Measurements from ENCODE around the gene BFSP2. TPM values are rescaled to one million over a fixed set of nuclear protein-coding genes. Genes with fewer than 3 reads are reported as not detected.

BFSP2 gene
- total and polyA plus RNA-seq, 8 donors: 0.68 to 2.7 (median 1.4) TPM; not detected in 5

DNA sequence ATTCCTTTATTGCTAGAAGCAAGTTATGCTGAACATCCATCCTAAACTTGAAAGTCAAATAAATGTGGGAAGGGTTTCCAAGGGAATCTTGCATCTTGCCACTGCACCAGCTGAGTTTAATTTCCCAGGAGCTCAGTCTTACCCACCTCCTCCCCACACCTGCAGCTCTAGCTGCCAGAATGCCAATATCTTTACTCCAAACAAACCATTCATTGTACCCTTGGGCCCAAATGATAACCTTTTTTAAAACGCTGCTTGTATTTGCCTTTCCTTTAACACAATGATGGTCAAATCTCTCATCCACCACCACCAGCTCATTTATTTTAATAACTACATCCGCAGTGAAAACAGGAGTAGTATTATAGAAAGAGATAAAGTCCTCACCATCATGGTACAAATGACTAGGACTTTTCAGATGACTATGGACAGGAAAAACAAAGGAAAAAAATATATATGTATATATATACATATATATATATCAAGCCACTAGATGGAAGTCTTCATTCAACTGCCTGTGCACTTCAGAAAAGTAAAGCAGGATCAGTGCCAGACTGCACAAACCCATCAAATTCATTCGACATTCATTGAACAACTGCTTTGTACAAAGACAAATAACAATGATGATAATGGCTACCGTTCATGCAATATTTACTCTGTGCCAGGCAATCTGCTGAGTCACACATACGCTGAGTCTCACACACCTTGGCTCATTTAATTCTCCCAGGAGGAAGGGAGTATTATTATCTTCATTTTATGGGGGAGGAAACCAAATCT lies 44.0 kb downstream of the BFSP2 start:
- TF ChIP-seq EP300 (IDR thresholded peaks at IDR 0.05): no peak
- peak in 2 of 3 donors; percentile 56 to 82 for TF ChIP-seq POLR2AphosphoS5 (IDR thresholded peaks at IDR 0.05)
- Histone ChIP-seq H3K36me3 (no peaks in the 10 kb centered on the region), H3K4me3 (no peak overlapping the region), H3K4me1 (peaks cover 0 to 27% (median 16%) of the 10 kb centered on the region in 4 donors), H3K27ac (peak overlapping the region in 2 of 5 donors; percentile 10 to 47), H3K9me3 (no peaks in the 10 kb centered on the region), H3K27me3 (no peaks in the 10 kb centered on the region)
- WGBS, 5 donors: 10 to 33% (median 17%) methylated on average over 5 of the region's 5 CpGs
- intact Hi-C loops (cut with DNase I; ENCODE audit: low total_unique reads): loop anchor here (10.0 kb wide), 1 partner anchor 141 kb away; no protein-coding TSS in a partner anchor
- DNase-seq: peak; percentile 51 to 72

DNA sequence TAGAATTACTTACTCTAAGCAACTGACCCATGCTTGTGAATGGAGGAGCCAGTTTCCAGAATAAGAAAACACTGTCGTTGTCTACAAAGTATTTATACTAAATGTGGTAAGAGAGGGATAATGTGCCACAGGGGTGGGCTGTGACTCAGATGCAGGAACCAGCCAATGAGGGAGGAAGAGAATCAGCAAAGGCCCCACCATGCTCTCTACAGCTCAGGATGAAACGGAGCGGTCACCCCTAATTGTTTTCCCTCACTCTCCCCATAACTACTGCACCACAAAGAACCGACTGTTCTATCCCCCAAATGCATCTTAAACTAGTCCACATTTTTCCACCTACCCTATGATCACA lies 44.5 kb downstream of the BFSP2 start:
- Histone ChIP-seq H3K27ac (peak overlapping the region in 3 of 5 donors; percentile 10 to 47 (median 16)), H3K36me3 (no peaks in the 10 kb centered on the region), H3K4me3 (no peak overlapping the region), H3K9me3 (no peaks in the 10 kb centered on the region), H3K27me3 (no peaks in the 10 kb centered on the region), H3K4me1 (peaks cover 0 to 29% (median 17%) of the 10 kb centered on the region in 4 donors)
- WGBS, 5 donors: 68 to 79% (median 71%) methylated on average over 4 of the region's 4 CpGs
- intact Hi-C loops (cut with DNase I; ENCODE audit: low total_unique reads): loop anchor here (10.0 kb wide), 1 partner anchor 140 kb away; no protein-coding TSS in a partner anchor
- no peak for DNase-seq
- TF ChIP-seq EP300 (IDR thresholded peaks at IDR 0.05) (no peak), POLR2A (IDR thresholded peaks at IDR 0.05) (no peak), POLR2AphosphoS5 (IDR thresholded peaks at IDR 0.05) (no peak)
- TF ChIP-seq, protein P1, sequence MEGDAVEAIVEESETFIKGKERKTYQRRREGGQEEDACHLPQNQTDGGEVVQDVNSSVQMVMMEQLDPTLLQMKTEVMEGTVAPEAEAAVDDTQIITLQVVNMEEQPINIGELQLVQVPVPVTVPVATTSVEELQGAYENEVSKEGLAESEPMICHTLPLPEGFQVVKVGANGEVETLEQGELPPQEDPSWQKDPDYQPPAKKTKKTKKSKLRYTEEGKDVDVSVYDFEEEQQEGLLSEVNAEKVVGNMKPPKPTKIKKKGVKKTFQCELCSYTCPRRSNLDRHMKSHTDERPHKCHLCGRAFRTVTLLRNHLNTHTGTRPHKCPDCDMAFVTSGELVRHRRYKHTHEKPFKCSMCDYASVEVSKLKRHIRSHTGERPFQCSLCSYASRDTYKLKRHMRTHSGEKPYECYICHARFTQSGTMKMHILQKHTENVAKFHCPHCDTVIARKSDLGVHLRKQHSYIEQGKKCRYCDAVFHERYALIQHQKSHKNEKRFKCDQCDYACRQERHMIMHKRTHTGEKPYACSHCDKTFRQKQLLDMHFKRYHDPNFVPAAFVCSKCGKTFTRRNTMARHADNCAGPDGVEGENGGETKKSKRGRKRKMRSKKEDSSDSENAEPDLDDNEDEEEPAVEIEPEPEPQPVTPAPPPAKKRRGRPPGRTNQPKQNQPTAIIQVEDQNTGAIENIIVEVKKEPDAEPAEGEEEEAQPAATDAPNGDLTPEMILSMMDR (IDR thresholded peaks at IDR 0.05): no peak

DNA sequence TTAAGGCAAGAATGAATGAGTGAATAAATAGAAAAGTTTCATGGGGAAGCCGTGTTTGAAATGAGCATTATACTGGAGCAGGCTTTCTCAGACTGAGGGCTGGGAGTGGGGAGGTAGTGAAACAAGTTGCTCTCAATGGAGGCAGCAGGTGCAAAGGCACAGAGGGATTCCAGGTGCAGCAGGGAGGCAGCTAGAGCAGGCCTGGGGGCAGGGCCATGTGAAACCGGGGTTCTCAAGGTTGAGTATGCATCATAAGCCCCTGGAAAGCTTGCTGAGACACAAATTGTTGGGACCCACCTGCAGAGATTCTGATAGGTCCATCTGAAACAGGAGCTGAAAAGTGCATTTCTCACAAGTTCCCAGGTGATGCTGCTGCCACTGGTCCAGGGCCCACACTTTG lies 45.3 kb downstream of the BFSP2 start:
- no peaks in the 10 kb centered on the region for H3K36me3 ChIP-seq
- H3K9me3 ChIP-seq: no peaks in the 10 kb centered on the region
- H3K4me3 ChIP-seq: no peak overlapping the region
- H3K27me3 ChIP-seq: no peaks in the 10 kb centered on the region
- H3K4me1 ChIP-seq: peaks cover 0 to 29% (median 17%) of the 10 kb centered on the region in 4 donors
- H3K27ac ChIP-seq: no peak overlapping the region
- intact Hi-C loops (cut with DNase I; ENCODE audit: low total_unique reads): loop anchor here (10.0 kb wide), 1 partner anchor 140 kb away; no protein-coding TSS in a partner anchor
- TF ChIP-seq EP300 (IDR thresholded peaks at IDR 0.05): no peak
- no peak for TF ChIP-seq POLR2A (IDR thresholded peaks at IDR 0.05)
- no peak for TF ChIP-seq POLR2AphosphoS5 (IDR thresholded peaks at IDR 0.05)
- TF ChIP-seq, protein P1 (IDR thresholded peaks at IDR 0.05): no peak
- WGBS, 5 donors: 77 to 93% (median 87%) methylated on average over 2 of the region's 2 CpGs
- DNase-seq: no peak

DNA sequence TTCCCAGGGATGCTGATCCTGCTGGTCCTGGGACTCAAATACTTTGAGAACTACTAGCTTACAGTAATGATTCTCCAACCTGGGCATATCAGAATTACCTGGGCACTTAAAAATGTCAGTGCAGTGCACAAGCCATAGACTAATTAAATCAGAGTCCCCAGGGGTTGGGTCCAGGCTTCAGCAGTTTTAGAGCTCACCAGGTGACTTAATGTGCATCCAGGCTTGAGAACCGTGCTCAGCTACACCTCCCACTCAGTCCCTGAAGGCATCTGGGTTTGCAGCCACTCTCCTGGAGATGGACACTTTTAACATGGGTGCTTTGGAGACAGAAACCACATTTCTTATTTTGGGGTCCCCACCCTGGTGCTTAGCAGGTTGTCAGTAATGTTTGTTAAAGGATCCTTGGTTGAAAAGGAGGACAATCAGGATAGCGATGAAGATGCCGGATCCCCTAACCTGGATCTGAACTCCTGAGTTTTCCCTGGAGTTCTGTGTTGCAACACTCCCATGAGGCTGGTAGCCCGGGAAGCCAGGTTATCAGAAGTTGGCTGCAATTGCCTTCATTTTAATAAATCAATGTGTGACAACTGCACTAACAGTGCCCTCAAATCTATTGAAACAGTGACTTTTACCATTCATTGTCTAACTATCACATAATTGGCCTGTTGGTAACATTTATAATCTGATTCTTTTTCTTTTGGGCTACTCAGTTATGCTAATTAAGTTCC lies 48.1 kb downstream of the BFSP2 start:
- intact Hi-C loops (cut with DNase I; ENCODE audit: low total_unique reads): loop anchor here (10.0 kb wide), 1 partner anchor 137 kb away; no protein-coding TSS in a partner anchor
- no peak overlapping the region for H3K4me3 ChIP-seq
- H3K4me1 ChIP-seq: peaks cover 3 to 34% (median 18%) of the 10 kb centered on the region in 4 donors
- no peaks in the 10 kb centered on the region for H3K27me3 ChIP-seq
- H3K9me3 ChIP-seq: no peaks in the 10 kb centered on the region
- H3K27ac ChIP-seq: no peak overlapping the region
- TF ChIP-seq POLR2A (IDR thresholded peaks at IDR 0.05) (no peak), EP300 (IDR thresholded peaks at IDR 0.05) (no peak), POLR2AphosphoS5 (IDR thresholded peaks at IDR 0.05) (no peak)
- TF ChIP-seq, protein P1 (IDR thresholded peaks at IDR 0.05): no peak
- H3K36me3 ChIP-seq: no peaks in the 10 kb centered on the region
- no peak for DNase-seq
- WGBS, 5 donors: 35 to 62% (median 55%) methylated on average over 4 of the region's 4 CpGs
